NCI-H1417 treated with DMSO at 0.1 percent for 48 hours (cell line): ENCODE data around the gene SCAMP1.
"Not testable (repeated sequence)": the region's sequence is repeated elsewhere in the genome, so short reads cannot be mapped to it uniquely, and the experiment has no call there.

Source experiments
- DNase-seq: peaks from one replicate; lab custom pipeline; 2025; lab: John Stamatoyannopoulos, UW

Gene SCAMP1

DNA sequence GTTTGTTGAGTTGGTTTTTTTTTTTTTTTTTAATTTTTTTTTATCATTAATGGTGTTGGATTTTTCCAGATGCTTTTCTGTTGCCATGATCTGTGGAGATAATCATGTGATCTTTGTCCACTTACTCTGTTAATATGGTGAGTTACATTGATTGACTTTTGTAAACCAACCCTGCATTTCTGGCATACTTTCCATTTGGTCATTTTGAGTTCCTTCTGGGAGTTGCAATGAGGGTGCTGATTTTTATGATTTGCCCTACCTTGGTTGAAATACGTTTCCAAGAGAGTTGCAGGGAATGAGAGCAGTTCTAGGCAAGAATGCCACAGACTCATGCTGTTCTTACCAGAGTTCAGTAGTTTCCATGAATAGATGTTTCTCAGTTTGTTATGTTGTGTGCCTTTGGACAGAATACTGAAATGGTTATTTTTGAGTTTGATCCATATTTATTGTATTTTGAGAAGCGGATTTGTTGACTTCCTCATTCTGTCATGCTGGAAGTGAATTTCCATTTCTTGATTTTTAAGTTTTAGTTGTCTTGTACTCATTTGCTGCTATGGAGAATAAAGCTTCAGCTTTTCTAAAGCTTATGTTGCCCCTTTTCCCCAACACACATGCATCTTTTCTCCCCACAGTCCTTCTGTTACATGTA lies 69.0 kb downstream of the SCAMP1 start:
- DNase-seq: no peak

DNA sequence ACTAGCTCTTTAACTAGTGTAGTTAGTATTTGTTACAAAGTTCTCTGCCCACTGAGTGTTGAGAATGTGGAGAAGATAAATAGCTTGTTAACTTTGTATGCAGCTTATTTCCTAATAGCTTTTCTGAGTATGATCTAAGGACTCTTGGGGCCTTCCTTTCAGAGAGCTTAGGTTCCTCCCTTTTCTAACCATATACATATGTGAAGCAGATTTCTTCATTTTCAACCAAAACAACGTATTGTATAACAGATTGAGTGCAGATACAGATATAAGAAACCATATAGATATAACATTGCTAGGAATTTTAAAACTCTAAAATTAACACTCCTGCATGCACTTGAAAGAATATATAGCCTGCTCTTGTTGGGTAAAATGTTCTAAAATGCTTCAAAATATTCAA lies 70.4 kb downstream of the SCAMP1 start:
- DNase-seq: no peak

DNA sequence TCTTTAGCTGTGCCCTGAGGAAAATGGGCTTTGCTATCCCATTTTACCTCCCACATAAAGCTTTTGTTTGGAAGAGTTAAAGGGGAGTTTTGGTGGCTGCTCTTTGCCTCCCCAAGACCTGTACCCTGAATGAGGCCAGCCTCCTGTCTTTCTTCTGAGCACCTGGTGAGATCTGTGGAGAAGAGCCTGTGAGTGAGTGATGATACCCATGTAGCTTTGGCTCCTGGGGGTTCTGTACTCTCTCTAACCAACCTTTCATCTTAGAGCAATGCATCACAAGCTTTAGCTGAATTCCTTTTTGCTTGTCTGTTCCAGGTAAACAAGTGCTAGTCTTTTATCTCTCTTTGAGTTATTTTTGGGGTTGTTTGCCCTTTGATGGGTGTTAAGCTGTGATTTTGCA lies 73.6 kb downstream of the SCAMP1 start:
- DNase-seq: no peak

DNA sequence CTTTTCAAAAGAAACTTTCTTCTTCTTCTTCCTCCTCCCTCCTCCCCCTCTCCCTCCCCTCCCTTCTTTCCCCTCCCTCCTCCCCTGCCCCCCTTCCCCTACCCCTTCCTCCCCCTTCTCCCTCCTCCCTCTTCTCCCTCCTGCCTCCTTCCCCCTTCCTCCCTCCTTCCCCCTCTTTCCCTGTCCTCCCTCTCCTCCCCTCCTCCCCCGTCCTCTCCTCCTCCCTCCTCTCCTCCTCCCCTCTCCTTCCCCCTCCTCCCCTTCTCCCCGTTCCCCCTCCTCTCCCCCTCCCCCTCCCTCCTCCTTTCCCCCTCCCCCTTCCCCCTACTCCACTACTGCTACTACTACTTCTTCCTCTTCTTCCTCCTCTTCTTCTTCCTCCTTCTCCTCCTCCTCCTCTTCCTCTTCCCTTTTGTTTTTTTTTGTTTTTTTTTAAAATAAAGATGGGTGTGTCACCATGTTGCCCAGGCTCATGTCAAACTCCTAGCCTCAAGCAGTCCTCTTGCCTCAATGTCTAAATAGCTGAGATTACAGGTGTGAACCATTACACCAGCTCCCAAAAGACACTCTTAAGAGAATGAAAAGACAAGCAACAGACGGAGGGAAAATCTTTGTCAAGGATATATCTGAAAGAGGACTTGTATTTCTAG lies 87.5 kb downstream of the SCAMP1 start:
- DNase-seq: no peak

DNA sequence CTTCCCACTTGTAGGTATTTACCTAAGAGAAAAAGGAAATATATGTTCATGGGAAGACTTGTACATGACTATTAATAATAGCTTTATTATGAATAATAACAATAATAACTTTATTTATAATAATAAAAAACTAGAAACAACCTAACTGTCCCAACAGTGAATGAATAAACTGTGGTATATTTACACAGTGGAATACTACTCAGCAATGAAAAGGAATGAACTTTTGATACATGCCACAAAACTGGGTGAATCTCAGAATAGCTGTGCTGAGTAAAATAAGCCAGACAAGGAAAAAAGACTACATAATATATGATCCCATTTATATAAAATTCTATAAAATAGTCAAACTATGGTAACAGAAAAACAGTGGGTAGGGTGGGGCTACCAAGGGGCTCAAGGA lies 88.7 kb downstream of the SCAMP1 start:
- DNase-seq: no peak

DNA sequence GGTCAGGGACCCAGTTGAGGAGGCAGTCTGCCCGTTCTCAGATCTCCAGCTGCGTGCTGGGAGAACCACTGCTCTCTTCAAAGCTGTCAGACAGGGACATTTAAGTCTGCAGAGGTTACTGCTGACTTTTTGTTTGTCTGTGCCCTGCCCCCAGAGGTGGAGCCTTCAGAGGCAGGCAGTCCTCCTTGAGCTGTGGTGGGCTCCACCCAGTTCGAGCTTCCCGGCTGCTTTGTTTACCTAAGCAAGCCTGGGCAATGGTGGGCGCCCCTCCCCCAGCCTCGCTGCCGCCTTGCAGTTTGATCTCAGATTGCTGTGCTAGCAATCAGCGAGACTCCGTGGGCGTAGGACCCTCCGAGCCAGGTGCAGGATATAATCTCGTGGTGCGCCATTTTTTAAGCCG lies 97.1 kb downstream of the SCAMP1 start:
- not testable (repeated sequence) for DNase-seq

DNA sequence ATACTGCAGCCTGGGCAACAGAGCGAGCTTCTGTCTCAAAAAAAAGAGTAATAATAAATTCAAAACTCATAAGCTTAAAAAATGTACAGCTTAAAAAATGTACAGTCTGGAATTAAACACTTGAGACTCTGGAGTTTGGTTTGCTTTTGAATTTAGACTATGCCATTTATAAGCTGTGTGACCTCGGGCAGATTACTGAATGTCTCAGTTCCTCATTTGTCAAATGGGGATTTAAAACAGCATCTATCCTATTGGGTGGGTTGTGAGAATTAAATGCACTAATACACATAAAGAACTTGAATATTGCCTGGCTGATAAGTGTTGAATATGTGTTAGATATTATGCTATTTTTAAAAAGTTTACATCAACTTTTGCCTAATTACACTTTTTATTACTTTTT lies 98.4 kb downstream of the SCAMP1 start:
- DNase-seq: no peak

DNA sequence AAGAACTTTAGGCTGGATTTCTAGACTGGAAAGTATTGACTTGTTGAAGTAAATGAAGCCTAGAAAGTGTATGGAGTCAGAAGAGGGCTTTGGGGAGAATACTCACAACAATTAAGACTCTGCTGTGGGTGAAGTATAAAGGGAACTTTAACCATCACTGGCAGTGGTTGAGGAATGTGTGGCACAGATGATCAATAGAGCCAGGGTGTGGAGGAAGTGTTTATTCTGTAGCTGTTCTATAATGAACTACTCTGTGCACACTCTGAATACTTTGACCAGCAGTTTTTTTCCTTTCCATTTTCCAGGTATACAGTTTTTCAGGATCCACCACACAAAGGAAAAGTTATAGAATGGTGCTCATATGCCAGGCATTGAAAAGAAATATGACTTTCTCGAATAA lies 106.7 kb downstream of the SCAMP1 start:
- no peak for DNase-seq

DNA sequence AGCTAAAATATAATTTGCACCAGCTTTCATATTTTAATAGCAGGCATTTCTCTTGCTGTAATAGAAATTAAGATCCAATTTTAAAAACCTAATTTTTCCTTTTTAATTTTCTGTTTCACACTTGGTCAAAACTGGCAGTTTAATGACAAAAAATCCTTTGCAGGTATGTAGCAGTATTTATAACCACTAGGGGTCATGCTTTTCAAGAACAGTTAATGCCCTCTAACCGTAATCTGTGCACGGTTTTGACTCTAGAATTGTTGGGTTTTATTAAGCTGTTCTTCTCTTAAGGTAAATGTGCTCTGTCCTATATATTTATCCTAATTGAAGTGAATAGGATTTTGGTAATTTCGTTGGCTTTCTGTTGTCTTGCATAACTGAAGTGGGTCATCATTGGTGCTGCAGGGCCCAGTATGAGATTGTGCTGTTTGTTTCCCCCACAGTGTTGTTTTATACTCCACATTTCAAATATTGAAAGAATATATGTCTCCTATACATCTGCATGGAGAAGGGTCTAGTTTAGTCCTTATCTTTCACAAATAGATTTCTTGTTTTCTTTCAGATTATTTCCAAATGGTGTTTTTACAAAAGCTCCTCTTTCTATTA lies 107.4 kb downstream of the SCAMP1 start:
- no peak for DNase-seq

DNA sequence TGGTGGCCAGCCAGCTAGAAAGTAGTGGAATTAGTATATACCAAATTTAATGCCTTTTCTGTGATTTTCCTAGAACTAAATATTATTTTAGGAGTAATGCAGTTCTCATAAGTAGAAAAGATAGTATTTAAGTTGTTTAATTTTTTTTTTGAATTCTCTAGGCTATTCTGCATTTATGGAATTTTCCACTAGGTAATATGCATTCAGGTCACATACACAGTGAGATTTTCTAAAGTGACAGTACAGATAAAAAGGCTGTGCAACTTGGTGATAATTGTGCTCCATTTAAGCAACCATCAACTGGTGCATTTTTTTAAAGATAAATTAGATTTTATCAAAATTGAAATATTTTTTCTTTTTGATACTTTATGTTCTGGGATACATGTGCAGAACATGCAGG lies 111.5 kb downstream of the SCAMP1 start:
- DNase-seq: no peak

DNA sequence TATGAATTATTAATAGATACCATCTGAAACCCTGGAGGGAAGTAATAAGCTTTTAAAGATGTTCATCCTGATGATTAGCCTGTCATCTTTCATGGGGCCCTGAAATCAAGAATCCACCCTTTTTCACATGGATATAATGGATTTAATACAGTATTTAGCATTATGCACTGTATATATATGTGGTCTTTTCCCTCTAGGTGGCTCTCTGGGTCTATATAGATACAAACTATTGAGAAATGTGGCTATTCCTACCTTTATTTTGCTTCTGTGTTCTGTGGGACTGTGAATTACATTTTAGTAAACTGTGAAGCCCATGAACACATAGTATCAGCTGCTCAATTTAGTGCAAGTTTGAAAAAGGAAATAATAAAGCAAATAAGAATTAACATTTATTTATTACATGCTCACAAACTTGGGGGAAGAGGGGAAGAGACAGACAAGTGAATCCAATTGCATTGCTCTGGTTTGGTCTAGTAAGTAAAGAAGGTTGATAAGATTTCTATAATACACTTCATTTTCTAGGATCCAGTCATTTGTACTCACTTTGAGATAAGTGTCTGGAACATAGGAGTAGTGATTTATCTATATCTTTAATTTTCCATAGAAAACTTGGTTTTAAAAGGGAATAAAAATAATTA lies 112.2 kb downstream of the SCAMP1 start:
- no peak for DNase-seq

DNA sequence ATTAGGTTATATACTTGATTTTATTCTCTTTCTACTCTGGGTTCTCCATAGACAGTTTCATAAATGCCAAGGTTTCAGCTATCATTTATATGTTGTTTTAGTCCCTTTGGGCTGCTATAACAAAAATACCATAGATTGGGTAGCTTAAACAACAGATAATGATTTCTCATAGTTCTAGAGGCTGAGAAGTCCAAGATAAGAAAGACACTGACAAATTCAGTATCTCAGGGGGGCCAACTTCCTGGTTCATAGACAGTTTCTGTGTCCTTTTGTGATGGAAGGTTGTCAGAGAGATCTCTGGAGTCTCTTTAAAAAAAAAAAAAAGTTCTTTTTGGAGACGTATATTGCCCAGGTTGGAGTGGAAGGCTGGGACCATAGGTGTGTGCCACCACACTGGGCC lies 113.3 kb downstream of the SCAMP1 start:
- no peak for DNase-seq

DNA sequence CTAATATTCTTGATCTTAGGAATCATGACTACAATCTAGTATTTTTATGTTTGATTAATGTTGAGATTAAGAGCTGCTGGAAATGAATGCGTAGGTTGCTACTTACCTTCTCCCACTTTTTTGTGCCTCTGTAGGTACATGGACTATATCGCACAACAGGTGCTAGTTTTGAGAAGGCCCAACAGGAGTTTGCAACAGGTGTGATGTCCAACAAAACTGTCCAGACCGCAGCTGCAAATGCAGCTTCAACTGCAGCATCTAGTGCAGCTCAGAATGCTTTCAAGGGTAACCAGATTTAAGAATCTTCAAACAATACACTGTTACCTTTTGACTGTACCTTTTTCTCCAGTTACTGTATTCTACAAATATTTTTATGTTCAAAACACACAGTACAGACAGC lies 115.0 kb downstream of the SCAMP1 start:
- DNase-seq: no peak

DNA sequence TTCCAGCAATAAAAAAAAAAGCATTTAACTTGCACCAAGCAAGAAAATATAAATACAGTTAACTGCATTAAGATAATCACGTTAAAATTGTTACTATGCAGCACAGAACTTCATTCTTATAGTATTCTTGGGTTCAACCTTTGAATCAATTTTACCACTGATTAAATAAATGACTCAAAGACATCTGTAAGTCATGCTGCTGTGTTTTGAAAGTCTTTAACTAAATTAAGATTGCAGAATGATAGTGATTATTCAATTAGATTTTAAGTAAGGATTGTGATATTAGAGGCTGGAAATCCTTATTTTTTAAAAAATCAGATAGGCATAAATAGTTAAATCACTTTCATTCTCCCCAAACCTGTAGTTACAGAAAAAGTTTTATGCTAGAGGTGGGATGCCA lies 116.4 kb downstream of the SCAMP1 start:
- no peak for DNase-seq

DNA sequence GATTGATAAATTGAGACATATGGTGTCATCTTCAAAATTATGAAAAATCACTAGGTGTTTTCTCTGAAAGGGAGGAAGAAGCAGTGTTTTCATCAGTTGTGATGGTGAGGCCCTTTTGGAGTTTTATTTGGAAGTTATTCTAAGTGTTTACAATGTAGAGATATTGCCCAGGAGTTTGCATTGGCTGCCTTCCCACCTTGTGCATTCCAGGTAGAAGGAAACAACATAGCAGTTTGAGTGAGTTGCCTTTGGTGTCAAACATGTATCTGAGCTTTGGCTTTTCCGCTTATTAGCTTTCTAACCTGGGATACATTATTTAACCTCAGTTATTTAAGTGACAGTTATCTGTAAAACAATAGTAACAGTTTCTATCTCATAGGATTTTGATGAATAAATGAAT lies 122.5 kb downstream of the SCAMP1 start:
- DNase-seq: no peak

DNA sequence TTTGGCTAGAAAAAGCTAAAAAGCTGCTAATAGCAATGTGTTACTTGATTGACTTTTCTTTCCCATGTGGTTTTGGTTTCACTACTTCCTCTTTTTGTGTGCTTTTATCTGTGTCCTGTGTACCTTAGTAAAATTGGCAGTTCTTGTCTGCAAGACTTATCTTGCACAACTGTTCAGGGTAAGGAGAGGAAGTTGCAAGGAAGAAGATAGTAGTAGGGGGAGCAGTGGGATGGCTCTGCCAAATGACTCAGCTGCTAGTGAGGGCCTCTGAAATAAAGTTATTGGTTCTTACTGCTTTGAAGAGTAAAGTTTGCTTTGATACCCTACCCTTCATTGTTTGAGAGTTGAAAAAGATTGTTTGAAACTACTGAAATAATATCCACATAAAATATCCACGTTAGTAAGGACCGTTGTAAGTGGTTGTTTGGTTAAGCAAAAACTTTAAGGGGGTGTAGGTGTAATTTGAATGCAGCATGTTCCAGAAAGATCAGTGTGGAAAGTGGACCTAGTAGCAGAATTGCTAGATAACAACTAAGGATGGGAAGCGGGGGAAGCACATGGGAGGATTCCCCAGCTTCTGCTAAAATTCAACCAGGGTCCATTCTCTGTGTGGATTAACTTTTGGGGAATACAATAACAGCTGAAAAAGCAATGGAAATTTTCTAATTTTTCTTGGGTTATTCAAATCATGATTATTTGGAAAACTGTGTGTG lies 123.5 kb downstream of the SCAMP1 start:
- no peak for DNase-seq

DNA sequence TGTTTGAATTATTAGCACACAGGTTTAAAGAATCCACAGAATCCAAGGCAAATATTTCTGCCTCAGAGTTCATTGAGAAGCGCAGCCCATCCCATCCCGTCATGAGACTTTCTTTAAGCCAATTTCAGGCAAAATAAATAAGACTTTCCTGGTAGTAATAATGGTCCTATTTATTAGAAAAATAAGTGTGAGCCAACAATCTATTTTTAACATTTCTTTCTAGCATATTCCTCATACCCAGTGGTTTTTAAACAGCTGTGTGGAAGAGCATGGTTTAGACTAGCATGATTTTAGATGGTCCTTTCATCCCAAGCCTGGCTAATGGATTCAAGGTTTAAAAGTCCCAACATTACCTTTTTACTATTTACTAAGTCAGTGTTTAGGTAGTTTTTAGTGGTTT lies 125.8 kb downstream of the SCAMP1 start:
- no peak for DNase-seq

DNA sequence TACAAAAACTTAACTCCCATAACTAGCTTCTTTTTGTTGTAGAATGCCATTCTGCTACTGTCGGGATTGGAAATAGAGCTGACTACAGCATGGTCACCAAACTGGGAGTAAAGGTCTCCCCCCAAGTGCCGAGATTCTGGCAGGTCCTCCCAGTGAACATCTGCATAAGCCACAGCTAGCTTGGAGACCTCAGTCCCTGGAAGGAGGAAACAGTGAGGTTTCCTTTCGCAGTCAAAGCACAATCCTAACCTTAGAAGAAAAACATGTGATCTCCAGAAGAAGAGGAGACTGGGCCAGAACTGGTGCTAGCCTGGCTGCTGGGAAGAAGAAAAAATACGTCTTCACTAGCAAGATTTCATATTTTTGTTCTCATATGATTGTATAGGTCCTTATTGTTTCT lies 127.4 kb downstream of the SCAMP1 start:
- DNase-seq: no peak

DNA sequence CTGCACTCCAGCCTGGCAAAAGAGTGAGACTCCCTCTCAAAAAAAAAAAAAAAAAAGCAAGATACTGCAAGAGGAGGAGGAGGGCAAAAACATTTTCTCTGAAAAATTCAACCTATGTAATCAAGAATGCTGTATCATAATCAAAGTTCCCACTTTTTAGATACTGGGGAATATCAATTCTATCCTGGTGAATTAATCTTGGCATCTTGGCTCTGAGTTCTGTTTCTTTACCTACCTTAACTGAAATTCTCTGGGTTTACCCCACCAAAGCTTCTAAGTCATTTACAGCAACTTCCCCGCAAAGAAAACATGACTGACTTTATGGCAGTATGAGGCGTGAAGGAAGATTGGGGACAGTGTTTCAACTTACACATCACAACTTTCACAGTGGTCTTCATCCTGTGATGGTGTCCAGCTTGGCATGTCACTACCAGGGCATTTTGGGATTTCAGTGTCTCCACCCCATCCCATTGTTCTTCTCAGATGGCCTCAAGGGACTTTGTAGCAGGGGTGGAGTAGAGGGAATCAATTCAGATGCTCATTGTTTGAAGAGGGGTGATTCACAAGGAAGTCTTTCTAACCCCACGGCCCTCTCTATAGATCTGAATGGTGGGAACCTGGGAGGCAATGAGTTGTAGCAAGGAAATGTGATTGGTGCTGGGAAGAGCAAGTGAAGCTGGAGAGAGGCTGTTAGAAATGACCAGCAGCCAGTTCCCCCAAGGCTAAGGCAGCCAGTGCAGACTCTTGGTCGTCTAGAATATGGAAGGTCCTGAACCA lies 130.5 kb downstream of the SCAMP1 start:
- no peak for DNase-seq

DNA sequence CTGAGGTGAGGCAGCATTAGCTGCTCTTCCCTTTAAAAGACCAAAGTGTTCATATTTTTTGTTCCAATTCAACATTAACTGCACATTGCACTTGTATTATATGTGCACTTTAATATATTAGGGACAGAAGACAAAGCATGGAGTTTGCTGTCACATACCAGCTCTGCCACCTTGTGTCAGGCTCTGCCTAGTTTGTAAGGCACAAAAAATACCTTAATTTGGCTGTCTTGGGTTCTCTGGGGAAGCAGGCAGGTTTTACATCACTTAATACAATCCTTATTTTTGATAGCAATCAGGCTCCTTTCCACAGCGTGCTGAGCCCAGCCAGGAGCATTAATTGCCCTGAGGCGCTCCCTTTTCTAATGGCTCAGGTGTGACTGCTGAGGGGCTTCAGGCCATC lies 131.8 kb downstream of the SCAMP1 start:
- no peak for DNase-seq

DNA sequence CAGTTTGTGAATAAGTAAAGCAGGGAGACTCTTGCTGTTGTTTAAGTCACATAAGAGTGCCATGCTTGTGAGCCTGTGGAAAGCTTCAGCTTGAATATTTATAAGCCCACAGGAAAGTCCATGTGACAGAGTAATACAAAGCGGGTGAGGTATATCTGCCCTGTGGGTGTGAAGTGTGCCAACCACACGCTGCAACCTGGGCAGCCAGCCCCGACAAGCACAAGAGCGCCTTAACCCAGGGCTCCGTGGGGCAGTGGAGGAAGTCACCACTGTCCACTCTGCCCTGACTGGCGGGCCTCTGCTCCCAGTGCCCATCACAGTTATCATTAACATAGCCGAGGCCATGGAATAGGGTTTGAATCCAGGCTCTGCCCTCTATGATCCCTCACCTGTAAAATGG lies 132.2 kb downstream of the SCAMP1 start:
- DNase-seq: no peak

DNA sequence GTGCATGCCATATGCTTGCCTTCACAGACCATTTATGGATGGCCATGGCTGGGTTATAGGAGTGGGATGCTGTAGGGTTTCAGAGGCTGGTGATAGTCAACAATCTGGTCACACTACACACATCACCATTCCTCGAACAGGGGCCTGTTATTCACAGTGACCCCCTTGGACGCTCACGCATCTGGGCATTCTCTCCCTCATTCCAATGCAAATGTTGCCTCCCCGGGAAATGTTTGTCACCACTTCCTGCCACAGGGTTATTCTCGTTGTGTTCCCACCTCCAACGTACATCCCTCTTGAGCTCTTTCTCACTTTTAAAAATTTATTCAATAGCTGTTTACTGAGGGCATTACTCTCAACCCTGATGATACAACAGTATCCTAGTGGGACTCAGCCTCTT lies 135.4 kb downstream of the SCAMP1 start:
- DNase-seq: no peak
